GM19468 (cell line): ENCODE data around the gene STEAP4.

ENCODE experiments used
- ATAC-seq: cut with Tn5 transposase; IDR thresholded peaks from one replicate; pipeline ENCODE4 v1.9.1; 2021; ENCODE audit warnings: mild to moderate bottlenecking, moderate library complexity, moderate number of reproducible peaks; ENCODE audit not compliant: unreplicated experiment; ENCODE audit errors: extremely low read depth

Gene STEAP4

DNA sequence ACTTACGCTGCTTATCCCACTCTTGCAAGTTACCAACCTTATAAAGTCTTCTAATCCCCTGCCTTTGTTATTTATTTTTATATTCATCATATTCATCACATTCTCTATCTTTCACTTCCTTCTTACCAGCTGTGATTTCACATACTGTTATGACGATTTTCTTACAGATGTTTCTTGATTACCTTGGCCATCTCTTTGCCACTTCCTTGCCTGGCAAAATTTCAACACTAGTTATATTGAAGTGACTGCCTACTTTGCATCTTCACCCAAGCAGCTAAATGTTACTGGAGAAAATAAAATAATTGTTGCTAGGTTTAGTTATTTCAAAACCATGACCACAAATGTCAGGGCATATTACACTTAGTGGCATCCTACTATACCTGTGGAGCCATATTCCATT, 8.8 kb upstream of the STEAP4 start:
- ATAC-seq, result no peak

DNA sequence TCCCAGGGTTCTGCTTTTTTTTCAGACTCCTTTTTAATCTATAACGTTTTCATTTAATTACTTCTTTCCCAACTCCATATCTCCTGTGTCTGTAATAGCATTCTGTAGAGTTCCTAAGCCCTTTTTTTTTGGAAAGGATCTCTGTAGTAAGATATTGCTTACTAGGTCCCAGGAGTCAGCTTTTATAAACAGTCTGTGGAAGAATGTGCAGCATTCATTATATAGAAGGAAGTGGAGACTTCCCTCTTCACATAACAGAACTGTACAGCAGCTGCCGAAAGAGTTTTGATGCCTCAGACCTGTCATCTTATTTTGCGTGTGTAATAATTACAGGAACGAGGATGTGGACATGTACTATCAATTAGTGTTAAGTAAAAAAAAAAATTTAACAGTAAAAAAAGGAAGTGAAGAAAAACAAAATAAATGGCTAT, 7.4 kb upstream of the STEAP4 start:
- no peak for ATAC-seq

DNA sequence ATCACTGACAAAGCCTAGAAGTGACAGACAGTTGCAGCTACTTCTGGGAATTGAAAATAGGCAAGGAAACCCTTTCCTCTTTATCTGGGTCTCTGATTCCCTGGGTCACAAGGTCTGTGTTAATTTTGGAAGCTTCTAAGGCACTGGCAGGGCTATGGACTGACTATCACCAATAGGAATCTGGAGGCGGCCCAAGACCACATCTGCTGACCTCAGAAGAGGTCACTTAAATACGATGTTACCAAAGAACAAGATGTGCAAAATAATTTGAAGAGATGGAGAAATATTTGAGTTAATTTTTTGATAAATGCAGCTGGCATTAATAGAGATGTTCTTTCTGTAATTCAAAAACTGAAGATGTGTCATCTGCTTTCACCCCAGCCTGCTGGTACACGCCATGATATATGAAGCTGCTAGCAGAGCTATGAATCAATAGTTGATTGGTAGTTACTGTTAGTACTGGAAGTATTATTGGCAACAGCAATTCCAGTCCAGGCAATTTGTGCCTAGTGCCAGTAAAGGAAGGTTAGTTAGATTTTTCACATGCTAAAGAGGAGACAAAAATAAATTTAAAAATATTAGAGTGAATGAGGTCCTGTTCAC, 5.5 kb upstream of the STEAP4 start:
- ATAC-seq, result no peak

DNA sequence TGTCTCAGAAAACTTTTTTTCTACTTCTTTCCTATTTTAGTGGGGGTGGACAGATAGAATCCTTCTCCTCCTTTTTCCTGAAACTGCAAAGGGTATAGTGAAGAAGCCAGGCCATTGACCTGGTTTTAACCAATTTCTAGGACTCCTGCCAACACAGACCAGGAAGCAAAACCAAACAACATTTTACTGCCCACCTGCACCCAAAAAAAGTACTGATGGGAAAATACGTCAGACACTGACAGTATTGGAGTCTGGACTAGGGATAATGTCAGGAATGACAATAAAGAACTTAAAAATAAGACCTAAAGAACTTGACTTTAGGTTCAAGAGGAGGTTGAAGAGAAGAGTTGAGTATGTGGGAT, 5.0 kb upstream of the STEAP4 start:
- no peak for ATAC-seq

DNA sequence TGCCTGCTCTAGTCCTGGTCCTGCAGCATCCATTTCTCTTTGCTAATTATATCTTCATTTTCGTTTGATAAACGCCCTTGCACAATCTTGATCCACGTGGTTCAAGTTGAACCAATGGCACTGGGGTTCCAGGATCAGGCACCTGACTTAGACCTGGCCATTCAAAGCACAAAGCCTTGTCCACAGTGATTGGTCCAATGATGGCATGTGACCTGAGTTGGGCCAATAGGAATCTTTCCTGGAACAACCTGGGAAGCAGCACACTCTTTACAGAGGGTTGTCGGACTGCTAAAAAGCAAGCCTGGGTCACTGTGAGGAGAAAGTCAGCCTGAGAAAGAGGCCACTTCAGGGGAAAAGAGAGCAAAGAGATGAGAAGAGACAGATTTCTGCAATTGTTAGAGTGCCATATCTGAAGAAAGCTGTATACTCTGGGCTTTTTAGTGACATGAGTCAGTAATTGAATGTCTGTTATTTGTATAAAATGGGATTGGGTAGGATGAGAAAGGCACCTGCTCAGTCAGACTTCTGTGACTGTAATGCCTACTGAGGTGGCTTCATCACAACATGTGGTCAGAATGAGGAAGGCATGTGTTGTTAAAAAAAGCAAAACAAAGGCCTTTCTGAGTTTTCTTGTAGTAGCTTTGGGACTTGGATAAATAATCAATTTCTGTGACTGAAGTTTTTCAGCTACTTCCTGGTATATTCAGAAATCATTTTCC, 4.4 kb upstream of the STEAP4 start:
- no peak for ATAC-seq

DNA sequence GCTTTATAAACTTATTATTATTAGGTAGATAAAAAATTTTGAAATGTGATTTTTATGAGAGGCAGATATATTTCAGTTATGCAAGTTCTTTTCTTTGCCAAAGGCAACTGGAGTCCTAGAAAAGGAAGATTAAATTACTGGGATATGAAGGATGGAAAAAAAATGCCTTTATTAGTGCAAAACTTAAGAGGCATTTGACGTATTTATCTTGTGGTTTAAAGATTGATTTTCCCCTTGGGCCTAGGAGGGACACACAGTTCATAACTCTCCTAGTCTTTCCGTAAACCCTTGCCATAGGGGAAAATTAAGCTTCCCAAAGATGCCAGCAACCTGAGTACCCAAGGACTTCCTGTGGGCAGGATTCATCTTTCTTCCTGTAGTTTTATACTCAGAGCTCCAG, 3.1 kb upstream of the STEAP4 start:
- ATAC-seq, result no peak

DNA sequence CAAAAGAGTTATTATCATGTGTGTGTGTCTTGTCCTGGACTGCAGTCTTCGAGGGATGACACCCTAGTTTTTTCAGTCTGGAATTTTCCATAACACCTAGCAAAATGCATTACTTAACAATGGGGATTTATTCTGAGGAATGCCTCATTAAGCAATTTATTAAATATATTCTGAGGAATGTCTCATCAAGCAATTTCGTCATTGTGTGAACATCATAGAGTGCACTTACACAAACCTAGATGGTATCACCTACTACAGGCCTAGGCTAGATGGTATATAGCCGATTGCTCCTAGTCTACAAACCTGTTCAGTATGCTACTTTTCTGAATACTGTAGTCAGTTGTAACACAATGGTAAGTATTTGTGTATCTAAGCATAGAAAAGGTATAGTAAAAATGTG, 1.1 kb upstream of the STEAP4 start:
- ATAC-seq, result no peak

DNA sequence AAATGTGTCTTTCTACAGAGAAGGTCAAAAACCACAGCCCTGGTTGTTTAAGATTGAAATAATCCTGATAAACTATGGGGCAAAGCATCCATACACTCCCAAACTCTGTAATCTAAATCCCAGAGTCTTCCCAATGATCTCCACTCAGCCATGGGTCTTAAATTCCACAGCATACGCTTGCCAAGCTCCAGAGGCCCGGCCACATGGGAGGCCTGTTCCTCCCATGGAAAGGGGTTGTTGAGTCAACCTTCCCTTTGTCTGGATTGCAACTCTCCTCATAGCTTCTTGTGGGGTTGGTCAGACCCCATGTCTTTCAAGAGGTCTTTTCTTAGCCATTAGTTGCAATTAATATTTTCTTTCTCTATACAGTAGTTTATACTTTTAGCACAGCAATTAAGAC, 718 bp upstream of the STEAP4 start:
- ATAC-seq, result no peak

DNA sequence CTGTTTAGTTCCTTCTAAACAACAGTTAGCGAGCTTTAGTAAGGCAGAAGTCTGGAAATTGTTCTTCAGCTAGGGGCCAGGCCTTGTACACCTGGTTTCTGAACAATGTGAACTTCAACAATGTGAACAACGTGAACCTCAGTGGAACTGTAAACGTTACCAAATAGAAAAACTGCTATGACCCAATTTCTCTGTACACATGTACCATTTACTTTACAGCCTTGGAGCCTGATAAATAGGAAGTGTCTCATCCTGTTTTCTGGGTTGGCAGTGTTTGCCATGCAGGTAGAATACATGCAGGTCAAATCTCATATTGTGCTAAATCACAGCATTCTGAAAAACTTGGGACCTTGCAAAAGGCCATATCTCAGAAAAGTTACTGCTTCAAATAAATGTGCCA, 1.6 kb downstream of the STEAP4 start:
- ATAC-seq, result no peak

DNA sequence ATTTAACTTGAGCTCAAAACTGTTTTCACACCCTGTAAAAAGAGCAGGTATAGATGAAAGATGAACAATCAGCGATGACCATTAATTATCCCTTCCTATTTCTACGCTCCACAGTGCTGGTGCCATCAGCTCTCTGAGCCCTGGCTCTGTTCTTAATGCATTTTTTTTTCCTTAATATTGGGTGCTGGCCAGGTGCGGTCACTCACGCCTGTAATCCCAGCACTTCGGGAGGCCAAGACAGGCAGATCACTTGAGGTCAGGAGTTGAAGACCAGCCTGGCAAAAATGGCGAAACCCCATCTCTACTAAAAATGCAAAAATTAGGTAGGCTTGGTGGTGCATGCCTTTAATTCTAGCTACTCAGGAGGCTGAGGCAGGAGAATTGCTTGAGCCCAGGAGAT, 4.2 kb downstream of the STEAP4 start:
- no peak for ATAC-seq

DNA sequence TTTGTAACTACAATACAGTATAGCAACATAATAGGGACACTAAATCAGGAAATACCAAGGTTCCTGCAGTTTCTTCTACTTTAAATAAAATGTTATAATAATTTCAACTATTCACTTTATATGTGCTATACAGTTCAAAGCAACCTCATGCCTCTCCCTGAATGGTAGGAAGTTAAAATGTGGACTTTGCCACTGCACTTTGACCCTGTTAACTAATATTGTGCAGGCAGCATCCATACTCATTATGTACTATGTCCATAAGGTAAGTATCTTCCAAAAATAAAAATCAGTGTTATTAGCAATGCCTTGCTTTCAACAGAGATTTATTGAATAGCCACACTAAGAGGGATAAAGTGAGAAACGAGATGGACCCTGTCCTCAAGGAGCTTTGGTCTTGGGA, 4.8 kb downstream of the STEAP4 start:
- no peak for ATAC-seq

DNA sequence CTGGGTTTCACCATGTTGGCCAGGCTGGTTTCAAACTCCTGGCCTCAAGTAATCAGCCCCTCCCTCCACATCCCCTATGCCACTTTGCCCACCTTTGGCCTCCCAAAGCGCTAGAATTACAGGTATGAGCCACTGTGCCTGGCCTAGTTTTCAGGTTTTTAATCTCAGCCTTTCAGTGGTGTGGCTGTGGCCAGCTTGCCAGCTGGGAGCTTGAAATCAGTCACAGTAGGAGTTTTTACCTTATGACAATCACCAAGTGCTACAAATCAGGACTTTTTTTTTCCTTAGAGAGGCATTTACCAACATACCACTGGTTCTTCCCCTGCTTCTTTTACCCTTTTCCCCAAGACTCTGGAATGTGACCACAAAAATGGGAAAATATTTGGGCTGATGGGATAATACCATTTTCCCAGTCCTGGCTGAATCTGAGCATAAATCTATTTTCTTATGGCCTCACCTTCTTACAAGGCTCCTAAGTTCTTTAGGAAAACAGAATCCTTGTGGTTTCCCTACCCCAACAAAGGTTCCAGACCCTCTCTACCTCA, 6.2 kb downstream of the STEAP4 start:
- no peak for ATAC-seq

DNA sequence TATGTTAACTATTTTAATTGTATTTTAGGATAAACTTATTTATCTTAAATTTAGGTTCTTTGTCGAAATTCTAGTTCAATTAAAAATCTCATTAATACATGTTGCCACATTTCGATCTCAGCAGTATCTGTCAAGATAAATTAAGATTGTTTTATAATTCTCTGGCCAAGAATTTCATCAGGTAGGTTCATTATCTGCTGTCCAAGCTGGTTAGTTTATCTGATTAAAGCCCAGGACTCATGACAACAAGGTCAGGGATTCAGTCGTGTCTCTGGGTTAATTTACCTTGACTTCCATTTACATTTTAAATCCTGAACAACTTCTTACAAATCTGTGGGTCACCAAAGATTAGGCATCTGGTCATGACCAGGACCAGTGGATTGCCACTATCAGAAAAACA, 7.6 kb downstream of the STEAP4 start:
- no peak for ATAC-seq

DNA sequence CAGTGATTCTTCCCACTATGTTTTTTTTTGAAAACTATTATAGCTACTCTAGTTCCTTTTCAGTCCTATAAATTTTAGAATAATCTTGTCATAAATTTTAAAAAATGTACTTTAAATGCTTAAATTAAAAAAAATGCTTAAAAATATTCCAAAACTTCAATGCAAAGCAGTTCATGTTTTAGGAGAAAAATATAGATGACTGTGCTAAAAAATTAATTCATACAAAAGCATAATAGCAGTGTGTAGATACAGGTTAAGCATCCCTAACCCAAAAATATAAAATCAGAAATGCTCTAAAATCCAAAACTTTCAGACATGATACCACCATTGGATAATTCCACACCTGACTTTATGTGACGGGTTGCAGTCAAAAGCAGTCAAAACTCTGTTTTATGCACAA, 12.8 kb downstream of the STEAP4 start:
- no peak for ATAC-seq

DNA sequence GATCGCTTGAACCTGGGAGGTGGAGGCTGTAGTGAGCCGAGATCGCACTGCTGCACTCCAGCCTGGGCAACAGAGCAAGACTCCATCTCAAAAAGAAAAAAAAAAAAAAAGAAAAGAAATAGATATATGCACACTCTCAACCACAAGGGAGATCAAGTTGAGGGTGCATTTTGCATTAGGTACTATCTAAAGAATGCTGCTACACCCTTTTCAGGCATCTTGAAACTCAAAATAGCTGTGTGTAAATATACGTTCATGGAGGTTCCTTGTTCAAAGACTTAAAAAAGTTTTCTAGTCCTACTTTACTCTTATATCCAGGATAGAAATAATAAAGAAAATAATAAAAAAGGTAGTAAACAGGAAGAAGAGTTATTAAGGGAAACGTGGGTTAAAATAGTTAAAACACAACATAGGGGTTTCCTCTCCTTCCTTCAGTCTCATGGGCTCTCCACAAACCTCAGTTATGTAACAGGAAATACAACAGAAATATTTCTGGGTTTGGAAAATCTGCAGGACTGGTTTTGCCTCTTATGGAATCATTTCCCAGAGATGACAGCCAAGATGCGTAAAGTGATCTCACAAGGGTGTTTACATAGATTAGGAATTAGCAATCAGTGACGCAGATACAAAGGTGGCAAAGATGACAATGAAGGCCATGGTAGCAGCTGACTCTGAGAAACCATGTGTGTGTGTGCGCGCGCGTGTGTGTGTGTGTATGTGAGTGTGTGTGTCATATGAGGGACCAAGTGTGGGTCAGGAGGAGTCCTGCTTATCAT, 15.1 kb downstream of the STEAP4 start:
- ATAC-seq, result no peak

DNA sequence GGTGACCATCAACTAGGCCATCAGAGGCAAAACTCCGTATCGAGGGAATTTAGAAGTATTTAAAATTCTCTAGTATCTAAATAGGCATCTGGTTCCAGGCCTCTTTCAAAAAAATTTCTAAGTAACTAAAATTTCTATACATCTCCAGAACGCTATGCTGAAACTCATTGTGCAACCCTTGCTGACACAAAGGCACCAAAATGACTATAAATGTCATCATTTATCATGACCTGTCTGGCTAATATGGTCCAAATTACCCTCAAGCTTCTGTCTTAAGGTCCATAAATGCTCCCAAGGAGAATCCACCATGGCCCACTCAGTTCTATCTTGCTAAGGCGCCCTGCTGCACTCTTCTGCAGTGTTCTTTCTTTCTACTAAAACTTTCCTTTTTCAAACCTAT, 16.2 kb downstream of the STEAP4 start:
- no peak for ATAC-seq

DNA sequence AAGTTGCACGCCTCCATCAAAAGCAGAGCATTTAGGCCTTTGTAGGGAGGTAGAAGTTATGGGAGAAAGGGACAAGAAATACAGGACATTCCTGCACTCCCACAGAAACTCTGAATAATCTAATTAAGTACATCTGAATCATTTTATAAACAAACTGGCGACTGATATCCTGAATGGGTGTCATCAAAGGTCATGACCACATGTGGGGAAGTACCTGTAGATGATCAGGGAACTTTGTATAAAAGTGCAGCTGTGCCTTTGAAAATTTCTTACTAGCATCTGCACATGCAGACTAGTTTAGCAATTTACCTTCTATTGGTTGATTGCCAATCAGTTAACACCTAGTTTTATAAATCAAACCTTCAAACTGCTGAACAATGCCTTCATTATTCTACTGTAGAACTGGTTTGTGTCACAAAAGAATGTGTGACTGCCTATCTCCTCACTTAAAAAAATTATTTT, 17.1 kb downstream of the STEAP4 start:
- ATAC-seq, result no peak

DNA sequence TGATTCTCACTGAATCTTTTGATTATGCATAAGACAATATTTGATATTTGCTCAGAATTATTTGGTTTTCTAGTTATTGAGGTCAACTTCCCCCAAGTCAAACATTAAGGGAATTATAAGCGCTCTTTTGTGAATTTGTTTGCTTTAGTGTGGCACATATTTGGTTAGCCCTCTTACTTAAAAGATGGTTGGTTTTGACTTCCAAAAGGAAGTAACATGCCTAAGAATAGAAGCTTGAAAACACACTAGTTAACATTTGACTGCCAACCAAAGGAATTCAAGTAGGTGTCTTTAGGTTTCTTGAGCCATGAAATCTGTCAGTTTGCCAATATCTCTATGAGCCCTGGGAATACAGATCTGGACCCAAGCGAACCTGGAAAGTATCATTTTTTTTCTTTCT, 24.9 kb downstream of the STEAP4 start:
- no peak for ATAC-seq

DNA sequence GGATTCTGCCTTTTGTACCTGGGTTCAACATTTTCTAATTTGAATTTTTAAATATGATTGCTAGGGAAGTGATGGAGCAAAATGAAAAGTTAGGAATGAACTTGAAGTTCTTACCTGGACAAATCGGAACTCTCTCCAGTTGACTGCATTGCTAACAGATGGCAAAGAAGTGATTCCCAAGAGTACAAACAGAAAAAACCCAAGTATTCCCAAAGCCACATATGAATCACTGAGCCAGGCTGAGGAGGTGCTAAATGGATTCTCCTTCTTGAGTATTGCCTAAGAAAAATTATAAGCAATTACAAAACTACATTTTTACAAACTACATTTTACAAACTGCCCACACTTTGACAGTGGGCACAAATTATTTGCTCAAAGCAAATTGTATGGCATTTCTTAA, 25.9 kb downstream of the STEAP4 start:
- no peak for ATAC-seq

DNA sequence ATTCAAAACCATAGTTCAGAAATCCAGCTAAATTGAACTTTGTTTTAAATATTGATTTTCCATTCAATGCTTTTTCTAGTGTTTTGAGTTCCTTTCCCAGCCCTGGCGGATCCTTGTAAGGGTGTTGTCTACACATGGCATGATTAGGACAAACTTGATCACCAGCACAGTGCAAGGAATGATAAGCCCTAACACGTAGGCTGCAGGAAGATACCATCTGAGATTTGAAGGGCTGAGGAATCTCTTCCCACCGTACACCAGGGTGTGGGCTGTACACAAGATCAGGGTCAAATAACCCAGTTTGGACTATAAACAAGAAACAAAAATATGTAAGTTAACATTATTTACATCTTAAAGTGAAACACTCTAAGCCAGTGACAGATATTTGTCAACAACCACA, 27.4 kb downstream of the STEAP4 start:
- ATAC-seq, result no peak

DNA sequence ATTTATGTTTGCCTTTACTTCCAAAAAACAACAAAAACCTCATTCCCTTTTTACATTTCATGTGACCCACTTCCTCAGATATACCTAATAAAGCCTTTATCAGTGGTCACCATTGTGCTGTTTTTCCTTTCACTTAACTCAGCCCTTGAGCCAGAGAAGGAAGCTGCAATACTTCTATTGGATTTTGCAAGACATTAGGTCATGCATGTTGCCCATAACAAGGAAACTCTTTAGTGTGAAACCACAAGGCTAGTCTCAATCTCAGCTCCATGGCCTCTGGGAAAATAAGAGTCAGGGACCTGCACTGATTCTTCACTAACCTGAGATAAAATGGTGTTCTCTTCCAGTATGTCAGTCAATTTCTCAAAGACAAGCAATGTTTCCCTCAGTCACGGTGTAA, 27.8 kb downstream of the STEAP4 start:
- no peak for ATAC-seq
